Testis (tissue), 3 donors: ENCODE measurements around the gene UPB1. TPM values are rescaled to one million over a fixed set of nuclear protein-coding genes. Genes with fewer than 3 reads are reported as not detected.
A peak's percentile ranks its signal among the peaks of the same experiment; 100 is the strongest.

Experiments used
- DNase-seq: peaks from one replicate; pipeline ENCODE4 v3.0.0-alpha.2; 2019
- H3K27ac ChIP-seq, 2 donors: fragments of 200-600 bp; sonication (generic); one replicate each; pipeline ENCODE4 v1.5.1; 2019
- H3K27me3 ChIP-seq: fragments of 200-600 bp; sonication (generic); one replicate; pipeline ENCODE4 v1.5.1; 2019
- H3K36me3 ChIP-seq: fragments of 200-600 bp; sonication (generic); one replicate; pipeline ENCODE4 v1.5.1; 2017; ENCODE audit warnings: low read depth; ENCODE audit errors: missing control alignments
- H3K4me1 ChIP-seq: fragments of 200-600 bp; sonication (generic); one replicate; pipeline ENCODE4 v1.5.1; 2019
- H3K4me3 ChIP-seq, 2 donors: fragments of 200-600 bp; sonication (generic); one replicate each; pipeline ENCODE4 v1.5.1; 2017 to 2019
- H3K9me3 ChIP-seq: fragments of 200-600 bp; sonication (generic); one replicate; pipeline ENCODE4 v1.5.1; 2017
- POLR2A ChIP-seq: fragments of 450-650 bp; IDR thresholded peaks from one replicate; pipeline ENCODE4 v1.6.1; 2017; ENCODE audit warnings: antibody characterized with exemption, mild to moderate bottlenecking, moderate library complexity
- WGBS, 2 donors: methylation state at CpG; one replicate each; pipeline ENCODE4 v1.1.5; 2018; 5-methylcytosine and 5-hydroxymethylcytosine counted together
- intact Hi-C: fragments of 100-400 bp; cut with DNase I; formaldehyde crosslinking; loops from one replicate; pipeline ENCODE4 v1.15.1; 2023; ENCODE audit warnings: low total_unique reads
- polyA plus RNA-seq: library from polyadenylated mRNA; stranded (reverse); fragments of 350-450 nt; fragmentation: Illumina TruSeq; extraction: RNeasy Lipid Tissue Mini Kit (QIAGEN cat#74804); gene quantifications from one replicate; pipeline ENCODE4 v1.2.3, GENCODE V29; 2014; ENCODE audit warnings: low read depth, low replicate concordance; ENCODE audit not compliant: insufficient read depth
- total RNA-seq, 2 donors: library from RNA; depleted of rRNA; stranded (reverse); fragments of >200 nt; gene quantifications; one replicate each; pipeline ENCODE4 v1.2.3, GENCODE V29; 2016
- TF ChIP-seq, protein P1 (sequence below), 3 experiments: fragments of 450-650 bp in 2 of 3; fragments of 200-600 bp in 1 of 3; sonication (generic) in 1 of 3; IDR thresholded peaks; one replicate each; pipeline ENCODE4 v1.5.1; 2016 to 2019; ENCODE audit warnings: antibody characterized with exemption in 3 of 3, mild to moderate bottlenecking in 2 of 3, moderate library complexity in 1 of 3

UPB1 gene
- total and polyA plus RNA-seq, 3 donors from 2014 or later, result 6.7 to 12.1 (median 11.5) TPM

GRCh38 chr22:24506802-24507438 lies 11.8 kb downstream of the UPB1 start:
- Histone ChIP-seq H3K9me3 (no peaks in the 10 kb centered on the region), H3K27ac (no peak overlapping the region), H3K4me3 (no peak overlapping the region), H3K36me3 (no peaks in the 10 kb centered on the region), H3K4me1 (peaks cover 14% of the 10 kb centered on the region), H3K27me3 (no peaks in the 10 kb centered on the region)
- TF ChIP-seq POLR2A, result no peak
- TF ChIP-seq, protein P1, sequence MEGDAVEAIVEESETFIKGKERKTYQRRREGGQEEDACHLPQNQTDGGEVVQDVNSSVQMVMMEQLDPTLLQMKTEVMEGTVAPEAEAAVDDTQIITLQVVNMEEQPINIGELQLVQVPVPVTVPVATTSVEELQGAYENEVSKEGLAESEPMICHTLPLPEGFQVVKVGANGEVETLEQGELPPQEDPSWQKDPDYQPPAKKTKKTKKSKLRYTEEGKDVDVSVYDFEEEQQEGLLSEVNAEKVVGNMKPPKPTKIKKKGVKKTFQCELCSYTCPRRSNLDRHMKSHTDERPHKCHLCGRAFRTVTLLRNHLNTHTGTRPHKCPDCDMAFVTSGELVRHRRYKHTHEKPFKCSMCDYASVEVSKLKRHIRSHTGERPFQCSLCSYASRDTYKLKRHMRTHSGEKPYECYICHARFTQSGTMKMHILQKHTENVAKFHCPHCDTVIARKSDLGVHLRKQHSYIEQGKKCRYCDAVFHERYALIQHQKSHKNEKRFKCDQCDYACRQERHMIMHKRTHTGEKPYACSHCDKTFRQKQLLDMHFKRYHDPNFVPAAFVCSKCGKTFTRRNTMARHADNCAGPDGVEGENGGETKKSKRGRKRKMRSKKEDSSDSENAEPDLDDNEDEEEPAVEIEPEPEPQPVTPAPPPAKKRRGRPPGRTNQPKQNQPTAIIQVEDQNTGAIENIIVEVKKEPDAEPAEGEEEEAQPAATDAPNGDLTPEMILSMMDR (IDR thresholded peaks at IDR 0.05), result no peak
- 82 to 87% methylated on average over 6 of the region's 6 CpGs for WGBS, 2 donors
- no peak for DNase-seq
- intact Hi-C loops, result loop anchor here (10.0 kb wide), 2 partner anchors 82 to 182 kb away; partner anchors contain the start of gene ADORA2A

DNA sequence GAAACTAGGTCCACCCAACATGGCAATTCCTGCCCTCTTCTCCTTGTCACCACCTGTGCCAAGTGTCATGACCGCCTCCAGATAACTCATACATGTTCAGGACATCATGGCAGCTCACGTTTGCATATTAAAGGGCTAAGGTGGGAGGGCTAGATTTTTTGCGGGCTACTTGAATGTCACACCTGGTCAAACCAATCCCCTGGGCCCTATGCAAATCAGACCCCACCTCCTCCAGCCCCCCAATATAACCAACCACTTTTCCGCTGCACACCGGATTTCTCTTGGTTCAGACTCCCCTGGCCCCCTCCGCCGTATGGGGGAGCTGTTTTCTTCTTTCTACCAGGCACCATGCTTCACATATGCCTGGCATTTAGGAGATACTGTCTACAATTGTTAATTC lies 12.6 kb downstream of the UPB1 start:
- no peak for TF ChIP-seq POLR2A
- TF ChIP-seq, protein P1 (IDR thresholded peaks at IDR 0.05), result no peak
- H3K9me3 ChIP-seq, result no peaks in the 10 kb centered on the region
- intact Hi-C loops, result loop anchor here (10.0 kb wide), 2 partner anchors 83 to 183 kb away; partner anchors contain the start of gene ADORA2A
- peaks cover 14% of the 10 kb centered on the region for H3K4me1 ChIP-seq
- H3K4me3 ChIP-seq, result no peak overlapping the region
- H3K27me3 ChIP-seq, result no peaks in the 10 kb centered on the region
- WGBS, 2 donors, result 83 to 90% methylated on average over 7 of the region's 7 CpGs
- DNase-seq, result no peak
- H3K27ac ChIP-seq, result no peak overlapping the region
- no peaks in the 10 kb centered on the region for H3K36me3 ChIP-seq

DNA sequence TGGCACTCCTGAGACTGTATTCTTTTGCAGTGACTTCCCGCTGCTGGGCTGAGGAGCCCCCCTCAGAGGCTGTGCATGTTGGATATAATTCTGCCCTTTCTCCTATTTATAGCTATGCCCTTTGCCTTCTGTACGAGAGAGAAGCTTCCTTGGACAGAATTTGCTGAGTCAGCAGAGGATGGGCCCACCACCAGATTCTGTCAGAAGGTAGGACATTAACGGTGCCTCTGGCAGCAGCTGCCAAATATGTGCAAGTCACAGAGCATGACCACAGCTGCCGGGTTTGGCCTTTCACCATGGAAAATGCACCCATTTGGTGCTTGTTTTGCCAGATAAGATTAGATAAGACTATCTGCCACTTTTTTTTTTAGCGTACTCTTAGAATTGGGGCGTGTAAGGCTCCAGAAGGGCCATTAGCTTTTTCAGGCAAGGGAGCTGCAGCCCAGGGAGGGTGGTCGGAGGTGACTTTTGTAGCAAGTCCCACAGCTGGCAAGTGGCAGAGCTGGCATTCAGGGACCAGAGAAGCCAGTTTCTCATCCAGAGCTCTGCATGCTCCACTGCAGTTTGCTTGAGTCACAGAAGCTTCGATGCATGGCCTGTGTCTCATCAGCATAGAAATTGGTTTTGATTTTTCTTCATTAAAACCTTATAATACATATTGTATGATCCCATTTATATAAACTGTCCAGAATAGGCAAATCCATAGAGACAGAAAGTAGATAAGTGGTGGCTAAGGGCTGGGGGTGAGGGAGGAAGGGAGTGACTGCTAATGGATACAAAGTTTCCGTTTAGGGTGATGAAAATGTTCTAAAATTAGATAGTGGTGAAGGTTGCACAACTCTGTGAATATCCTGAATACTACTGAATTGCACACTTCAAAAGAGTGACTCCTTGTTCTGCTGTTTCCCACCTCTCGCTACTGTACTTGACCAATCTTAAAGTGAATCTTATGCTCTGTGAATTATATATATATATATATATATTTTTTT lies 15.8 kb downstream of the UPB1 start:
- 44 to 45% methylated on average over 9 to 10 of the region's 10 CpGs for WGBS, 2 donors
- Histone ChIP-seq H3K4me1 (peaks cover 14% of the 10 kb centered on the region), H3K4me3 (no peak overlapping the region), H3K27ac (no peak overlapping the region), H3K9me3 (no peaks in the 10 kb centered on the region), H3K36me3 (no peaks in the 10 kb centered on the region), H3K27me3 (no peaks in the 10 kb centered on the region)
- peak; percentile 54 for DNase-seq
- intact Hi-C loops, result no loop called here
- TF ChIP-seq POLR2A, result no peak
- TF ChIP-seq, protein P1 (IDR thresholded peaks at IDR 0.05), result no peak

GRCh38 chr22:24512043-24512442 lies 16.9 kb downstream of the UPB1 start:
- WGBS, 2 donors, result 69 to 70% methylated on average over 3 of the region's 3 CpGs
- TF ChIP-seq, protein P1 (IDR thresholded peaks at IDR 0.05), result no peak
- no peak for TF ChIP-seq POLR2A
- no peak for DNase-seq
- Histone ChIP-seq H3K36me3 (no peaks in the 10 kb centered on the region), H3K27me3 (no peaks in the 10 kb centered on the region), H3K9me3 (no peaks in the 10 kb centered on the region), H3K4me3 (no peak overlapping the region), H3K27ac (no peak overlapping the region), H3K4me1 (peaks cover 14% of the 10 kb centered on the region)
- intact Hi-C loops, result no loop called here
